Measurements from ENCODE around the gene MT2A.

The MT2A gene

DNA sequence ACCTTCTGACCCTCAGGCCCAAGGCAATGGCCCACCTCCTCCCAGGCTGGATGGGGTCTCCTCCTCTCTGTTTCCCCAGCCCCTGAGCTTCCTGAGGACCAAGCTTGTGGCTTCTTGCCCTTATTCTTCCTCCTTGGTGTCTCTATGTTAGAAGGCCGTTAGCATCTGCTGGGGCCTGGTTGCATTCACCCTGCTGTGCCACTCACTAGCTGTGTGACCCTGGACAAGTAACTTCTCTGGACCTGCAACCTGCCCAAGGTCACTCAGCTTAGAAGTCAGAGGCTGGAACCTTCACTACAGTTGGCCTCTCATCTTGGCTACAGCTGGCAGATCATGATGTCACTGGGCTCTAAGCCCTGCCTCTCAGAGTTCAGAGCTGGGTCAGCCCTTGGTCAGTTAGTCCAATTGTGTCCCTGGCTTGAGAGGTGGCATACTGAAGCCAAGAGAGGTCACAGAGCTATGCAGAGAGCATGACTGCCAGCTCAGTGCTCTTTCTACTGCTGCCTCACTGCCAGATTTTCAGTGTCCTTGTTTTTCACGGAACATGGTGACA lies 3.0 kb downstream of the MT2A start:
- TF ChIP-seq, protein P1, sequence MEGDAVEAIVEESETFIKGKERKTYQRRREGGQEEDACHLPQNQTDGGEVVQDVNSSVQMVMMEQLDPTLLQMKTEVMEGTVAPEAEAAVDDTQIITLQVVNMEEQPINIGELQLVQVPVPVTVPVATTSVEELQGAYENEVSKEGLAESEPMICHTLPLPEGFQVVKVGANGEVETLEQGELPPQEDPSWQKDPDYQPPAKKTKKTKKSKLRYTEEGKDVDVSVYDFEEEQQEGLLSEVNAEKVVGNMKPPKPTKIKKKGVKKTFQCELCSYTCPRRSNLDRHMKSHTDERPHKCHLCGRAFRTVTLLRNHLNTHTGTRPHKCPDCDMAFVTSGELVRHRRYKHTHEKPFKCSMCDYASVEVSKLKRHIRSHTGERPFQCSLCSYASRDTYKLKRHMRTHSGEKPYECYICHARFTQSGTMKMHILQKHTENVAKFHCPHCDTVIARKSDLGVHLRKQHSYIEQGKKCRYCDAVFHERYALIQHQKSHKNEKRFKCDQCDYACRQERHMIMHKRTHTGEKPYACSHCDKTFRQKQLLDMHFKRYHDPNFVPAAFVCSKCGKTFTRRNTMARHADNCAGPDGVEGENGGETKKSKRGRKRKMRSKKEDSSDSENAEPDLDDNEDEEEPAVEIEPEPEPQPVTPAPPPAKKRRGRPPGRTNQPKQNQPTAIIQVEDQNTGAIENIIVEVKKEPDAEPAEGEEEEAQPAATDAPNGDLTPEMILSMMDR (IDR thresholded peaks at IDR 0.05; ENCODE audit: insufficient read depth, low read depth, low read length, missing control alignments), result no peak
- DNase-seq (ENCODE audit: low read depth), result no peak
- no peak overlapping the region for H3K4me3 ChIP-seq (ENCODE audit: low read length)

DNA sequence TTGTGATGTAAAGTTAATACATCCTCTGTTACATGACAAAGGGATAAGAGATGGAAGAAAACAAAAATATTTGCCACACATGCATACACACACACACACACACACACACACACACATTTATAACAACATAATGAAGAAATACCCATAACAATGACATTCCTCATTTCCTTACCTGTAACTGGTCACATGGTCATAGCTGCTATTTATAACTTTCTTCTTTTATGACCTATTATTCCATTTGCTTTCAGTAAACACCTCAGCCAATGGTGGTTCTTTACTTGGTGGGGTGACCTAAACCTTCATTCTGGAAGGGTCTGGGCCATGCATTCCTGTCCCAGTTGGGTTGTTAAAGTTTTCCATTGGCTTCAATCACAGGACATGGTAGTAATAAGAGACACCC lies 5.3 kb downstream of the MT2A start:
- TF ChIP-seq, protein P1 (IDR thresholded peaks at IDR 0.05; ENCODE audit: insufficient read depth, low read depth, low read length, missing control alignments), result no peak
- no peak overlapping the region for H3K4me3 ChIP-seq (ENCODE audit: low read length)

DNA sequence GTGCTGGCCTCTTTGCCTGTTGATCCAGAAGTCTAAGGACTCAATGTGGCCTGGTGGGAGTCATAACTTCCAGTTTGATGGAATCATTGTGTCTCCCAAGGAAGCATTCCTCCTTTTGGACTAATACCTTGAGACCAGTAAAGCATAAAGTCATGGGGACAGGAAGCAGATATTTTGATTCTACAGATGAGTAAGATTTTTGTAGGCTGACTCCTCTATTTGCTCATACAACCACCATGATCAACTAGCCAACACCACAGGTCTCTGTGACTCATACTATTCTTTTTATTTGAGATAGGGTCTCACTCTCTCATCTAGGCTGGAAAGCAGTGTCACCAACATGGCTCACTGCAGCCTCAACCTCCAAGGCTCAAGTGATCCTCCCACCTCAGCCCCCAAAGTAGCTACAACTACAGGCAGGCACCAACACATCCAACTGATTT lies 6.2 kb downstream of the MT2A start:
- peak; percentile 80 for DNase-seq (ENCODE audit: low read depth)
- TF ChIP-seq, protein P1 (IDR thresholded peaks at IDR 0.05; ENCODE audit: insufficient read depth, low read depth, low read length, missing control alignments), result no peak
- no peak overlapping the region for H3K4me3 ChIP-seq (ENCODE audit: low read length)

More for the DNA sequence above, 5.3 kb downstream of the MT2A start:
- DNase-seq (ENCODE audit: low read depth), result peak; percentile 60

DNA sequence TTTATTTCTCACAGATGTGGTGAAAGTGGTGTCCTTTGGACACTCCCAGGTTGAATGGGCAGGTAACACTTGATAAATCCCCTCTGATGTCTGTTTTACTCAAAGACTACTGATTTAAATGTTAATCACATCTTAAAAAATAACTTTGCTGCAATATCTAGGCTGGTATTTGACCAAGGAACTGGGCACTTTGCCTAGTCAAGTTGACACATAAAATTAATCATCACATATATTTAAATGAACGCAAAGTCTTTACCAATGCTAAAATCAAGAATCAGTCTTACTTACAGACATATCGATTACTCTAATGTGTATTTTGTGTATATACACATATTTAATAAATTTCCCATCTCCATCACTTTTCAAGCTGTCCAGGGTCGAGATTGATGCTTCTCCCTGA lies 7.0 kb downstream of the MT2A start:
- DNase-seq (ENCODE audit: low read depth), result peak; percentile 83
- TF ChIP-seq, protein P1 (IDR thresholded peaks at IDR 0.05; ENCODE audit: insufficient read depth, low read depth, low read length, missing control alignments), result no peak
- H3K4me3 ChIP-seq (ENCODE audit: low read length), result no peak overlapping the region

DNA sequence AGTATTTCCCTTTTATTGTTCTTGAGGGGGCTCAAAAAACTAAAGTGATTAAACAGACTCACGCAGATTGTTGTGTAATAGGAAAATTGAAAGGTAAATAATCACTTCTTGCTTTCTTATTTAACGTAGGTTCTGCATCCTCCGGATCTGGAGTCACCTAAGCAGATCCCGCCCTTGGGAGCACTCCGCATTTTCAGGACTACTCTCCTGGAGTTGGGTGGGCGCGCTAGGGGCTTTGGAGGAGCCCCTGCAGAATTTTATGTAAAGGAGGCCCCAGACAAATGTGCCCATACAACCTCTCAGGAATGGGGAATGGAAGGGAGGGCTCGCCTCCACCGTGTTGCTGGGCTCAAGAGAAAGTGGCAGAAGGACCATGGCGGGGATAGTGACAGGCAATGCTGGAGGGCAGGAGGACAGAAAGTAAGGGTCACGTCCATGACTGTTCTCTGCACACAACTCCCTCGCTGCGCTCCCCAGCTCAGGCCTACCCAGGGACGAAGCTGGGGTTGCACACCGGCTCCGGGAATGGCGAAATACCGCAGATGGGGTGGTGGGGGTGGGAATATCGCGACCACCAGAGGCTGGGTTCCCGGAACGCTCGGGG lies 8.3 kb downstream of the MT2A start:
- no peak overlapping the region for H3K4me3 ChIP-seq (ENCODE audit: low read length)
- DNase-seq (ENCODE audit: low read depth), result no peak
- TF ChIP-seq, protein P1 (IDR thresholded peaks at IDR 0.05; ENCODE audit: insufficient read depth, low read depth, low read length, missing control alignments), result no peak

DNA sequence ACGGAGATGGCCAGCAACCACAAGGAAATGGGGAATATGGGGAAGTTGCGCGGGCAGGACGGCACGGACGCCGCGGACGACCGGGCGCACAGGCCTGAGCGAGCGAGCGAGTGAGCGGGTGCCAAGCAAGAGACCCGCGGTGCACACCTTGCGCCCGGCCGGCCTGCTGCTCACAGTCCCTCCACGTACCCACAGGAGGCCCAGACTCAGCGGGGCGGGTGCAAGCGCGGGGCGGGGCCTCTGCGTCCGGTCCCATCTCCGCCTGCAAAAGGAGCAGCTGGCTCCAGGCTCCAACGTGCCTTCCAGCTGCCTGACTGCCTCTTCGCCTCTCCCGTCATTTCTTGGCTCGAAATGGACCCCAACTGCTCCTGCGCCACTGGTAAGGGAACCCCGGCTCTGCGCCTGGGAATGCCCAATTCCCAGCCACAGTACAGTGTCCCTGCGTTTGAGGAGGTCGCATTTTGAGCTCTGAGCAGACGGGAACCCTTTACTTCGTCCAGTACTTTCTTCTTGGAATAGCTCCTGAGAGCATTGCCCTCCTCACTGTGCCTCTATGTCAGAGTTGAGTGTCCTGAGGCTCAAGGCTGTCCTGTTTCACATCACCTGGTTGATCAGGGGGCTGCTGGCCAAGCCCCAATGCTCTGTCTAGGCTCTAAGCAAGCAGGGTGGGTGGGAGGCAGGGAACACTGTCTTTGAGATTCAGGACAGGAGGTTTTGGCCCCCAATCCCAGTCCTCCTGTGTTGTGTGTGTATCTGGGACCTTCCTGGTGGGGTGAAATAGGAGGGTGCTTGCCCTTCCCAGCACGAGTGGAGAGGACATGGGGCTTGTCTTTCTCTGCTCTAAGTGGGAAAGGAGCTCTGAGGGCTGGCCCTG lies 9.1 kb downstream of the MT2A start:
- no peak overlapping the region for H3K4me3 ChIP-seq (ENCODE audit: low read length)
- DNase-seq (ENCODE audit: low read depth), result peak; percentile 74
- TF ChIP-seq, protein P1 (IDR thresholded peaks at IDR 0.05; ENCODE audit: insufficient read depth, low read depth, low read length, missing control alignments), result no peak
